UCSD-AML1 (cell line): ENCODE results near the gene IL12RB2.

Experiments used
- DNase-seq: peaks from one replicate; lab custom pipeline; 2025; ENCODE audit not compliant: unreplicated experiment; lab: John Stamatoyannopoulos, UW

Gene IL12RB2

GRCh38 chr1:67347688-67348472, 40.2 kb downstream of the IL12RB2 start:
- peak; percentile 19 for DNase-seq

DNA sequence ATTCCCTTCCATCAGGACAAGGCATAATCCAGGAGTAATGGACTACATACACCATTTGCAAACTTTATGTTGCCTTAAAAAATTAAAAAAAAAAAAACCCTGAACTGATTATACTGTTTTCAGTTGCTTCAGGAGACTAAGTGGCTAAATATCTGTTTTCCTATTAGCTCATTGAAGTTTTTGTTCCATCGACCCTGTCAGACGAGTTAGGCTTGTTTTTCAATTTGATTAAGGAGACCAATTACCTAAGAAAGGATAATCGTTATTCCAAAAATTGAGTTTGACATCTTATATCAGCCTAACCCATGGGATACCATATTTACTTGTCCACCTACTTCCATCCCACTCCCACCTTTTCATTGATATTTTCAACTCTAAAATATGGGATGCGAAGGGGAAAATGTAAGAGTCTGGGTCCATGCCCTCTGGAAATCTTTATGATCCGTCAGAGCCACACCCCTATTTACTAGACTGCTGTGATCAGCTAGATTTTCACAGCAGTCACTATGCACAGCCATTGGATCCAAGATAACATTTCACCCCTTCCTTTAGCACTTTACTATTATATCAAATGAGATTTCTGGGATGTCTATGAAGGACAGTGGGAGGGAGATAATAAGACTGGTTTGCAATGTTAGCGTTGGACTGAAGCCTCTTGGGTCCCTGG, 41.0 kb downstream of the IL12RB2 start:
- DNase-seq, result no peak

DNA sequence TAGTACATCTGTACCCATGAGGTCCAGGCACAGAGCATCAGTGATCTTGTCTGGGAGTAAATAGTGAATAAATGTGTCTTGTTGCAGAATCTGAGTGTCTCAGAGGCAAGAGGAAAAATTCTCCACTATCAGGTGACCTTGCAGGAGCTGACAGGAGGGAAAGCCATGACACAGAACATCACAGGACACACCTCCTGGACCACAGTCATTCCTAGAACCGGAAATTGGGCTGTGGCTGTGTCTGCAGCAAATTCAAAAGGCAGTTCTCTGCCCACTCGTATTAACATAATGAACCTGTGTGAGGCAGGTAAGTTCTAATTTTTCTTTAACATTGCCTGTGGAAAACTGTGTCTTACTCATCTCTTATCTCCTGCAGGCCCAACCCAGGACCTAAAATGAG, 43.1 kb downstream of the IL12RB2 start:
- no peak for DNase-seq

- DNase-seq, result no peak
These were observed 44.5 kb downstream of the IL12RB2 start for GRCh38 chr1:67352211-67352610.

DNA sequence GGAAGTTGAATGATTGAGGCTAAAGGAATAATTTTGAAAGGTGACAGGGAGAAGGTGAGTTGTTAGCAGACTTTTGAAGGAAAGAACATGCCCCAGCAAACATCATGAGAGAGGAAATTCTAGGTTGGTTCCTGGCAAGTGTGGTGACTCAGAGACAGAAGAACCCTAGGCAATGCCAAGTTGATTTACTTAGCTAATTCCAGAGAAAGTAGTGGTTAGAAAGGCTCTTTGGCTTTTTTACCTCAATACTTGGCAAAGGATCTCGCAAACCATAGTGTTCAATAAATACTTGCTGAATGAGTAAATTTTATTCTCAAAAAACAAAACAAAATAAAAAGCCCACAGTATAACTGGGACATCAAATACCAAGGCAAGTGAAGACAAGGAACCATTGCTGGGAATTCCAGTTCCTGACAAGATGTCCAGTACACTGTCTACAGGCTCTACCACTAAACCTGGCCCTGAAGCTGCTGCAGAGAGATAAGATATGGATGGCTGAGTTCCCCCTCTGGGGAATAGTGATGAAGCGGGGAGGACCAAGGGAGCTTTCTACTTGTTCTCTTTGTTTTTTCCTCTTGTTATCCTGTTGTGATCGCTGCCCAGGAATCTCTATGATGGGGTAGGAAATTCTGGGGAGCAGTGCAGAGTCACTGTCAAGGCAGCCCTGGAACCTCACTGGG, 48.2 kb downstream of the IL12RB2 start:
- DNase-seq, result no peak

DNA sequence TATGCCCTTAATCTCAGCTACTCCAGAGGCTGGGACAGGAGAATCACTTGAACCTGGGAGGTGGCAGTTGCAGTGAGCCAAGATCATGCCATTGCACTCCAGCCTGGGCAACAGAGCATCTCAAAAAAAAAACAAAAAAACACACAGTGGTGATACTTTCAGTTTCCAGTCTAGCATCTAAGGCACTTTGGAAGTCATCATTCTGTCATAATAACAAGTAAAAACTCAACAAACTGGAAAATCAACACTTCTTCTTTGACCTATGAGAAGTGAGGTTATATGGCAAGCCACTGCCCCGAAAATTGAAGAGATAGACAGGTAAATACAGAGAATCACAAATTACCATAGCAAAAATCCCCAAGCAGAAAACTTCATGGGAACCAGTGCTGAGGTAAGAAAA, 51.9 kb downstream of the IL12RB2 start:
- DNase-seq, result no peak

DNA sequence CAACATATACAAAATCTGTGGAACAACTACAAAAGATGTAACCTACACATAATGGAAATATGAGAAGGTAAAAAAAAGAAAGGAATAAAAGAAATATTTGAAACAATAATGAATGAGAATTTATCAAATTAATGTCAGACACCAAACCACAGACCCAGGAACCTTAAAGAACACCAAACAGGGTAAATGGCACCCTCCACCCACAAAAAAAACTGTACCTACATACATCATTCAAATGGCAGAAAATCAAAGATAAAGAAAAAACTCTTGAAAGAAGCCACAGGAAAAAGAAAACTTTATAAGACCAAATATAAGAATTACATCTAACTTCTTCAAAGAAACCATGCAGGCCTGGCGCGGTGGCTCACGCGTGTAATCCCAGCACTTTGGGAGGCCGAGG, 54.0 kb downstream of the IL12RB2 start:
- no peak for DNase-seq

- no peak for DNase-seq
These were observed 59.8 kb downstream of the IL12RB2 start for GRCh38 chr1:67367370-67368045.

DNA sequence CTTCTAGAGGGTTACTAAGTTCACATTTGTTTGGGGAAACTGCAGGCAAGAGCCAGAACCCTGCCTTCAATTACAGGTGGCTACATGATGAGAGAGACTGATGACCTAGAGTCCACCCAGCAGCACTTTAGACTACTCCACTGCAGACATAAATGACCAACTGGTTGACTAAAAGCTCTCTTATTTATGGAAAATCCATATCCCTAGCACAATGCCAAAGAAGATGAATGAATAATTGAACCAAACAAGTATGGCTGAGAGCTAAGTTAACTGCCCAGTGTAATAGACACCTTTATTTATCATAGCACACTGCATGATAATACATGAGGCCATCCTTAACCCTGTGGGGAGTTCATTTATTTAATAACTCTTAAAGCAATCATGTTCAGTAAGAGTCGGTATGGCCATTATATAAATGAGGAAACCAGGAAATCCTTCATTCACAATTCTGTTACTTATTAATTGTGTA, 60.4 kb downstream of the IL12RB2 start:
- no peak for DNase-seq

DNA sequence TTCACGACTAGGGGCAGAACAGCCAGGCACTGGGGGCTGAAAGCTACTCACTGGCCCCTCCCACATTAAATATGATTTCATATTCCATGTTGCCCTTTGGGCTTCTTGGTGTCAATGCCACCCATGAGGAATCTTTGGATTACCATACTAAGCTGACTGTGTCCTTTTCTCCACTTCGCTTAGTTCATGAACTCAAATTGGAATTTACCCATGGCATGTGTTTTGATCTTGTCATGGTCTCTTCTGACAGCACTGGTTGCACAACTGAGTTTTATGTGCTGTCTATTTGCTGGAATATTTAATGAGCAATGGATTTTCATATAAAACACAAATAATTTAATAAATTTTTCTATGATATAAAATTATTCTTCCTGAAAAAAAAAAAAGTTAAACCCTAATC, 63.4 kb downstream of the IL12RB2 start:
- no peak for DNase-seq

DNA sequence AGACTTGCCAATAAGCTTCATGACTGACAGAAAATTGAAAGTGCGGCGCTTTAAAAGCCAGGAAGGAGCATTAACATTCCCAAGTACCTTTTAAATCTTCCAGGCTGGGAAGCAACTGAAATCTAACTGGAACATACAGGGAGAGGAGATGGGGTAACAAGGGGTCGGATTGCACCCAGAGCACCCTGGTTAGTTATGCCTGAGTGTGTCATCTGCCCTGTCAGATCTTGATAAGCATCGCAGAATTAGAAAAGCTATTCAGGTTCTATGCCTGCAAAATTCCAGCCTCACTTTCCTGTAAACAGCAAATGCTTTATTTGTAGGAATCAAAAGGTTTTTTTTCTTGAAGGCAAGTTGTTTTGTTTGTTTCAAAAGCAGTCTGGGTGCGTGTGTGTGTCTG, 64.0 kb downstream of the IL12RB2 start:
- no peak for DNase-seq

DNA sequence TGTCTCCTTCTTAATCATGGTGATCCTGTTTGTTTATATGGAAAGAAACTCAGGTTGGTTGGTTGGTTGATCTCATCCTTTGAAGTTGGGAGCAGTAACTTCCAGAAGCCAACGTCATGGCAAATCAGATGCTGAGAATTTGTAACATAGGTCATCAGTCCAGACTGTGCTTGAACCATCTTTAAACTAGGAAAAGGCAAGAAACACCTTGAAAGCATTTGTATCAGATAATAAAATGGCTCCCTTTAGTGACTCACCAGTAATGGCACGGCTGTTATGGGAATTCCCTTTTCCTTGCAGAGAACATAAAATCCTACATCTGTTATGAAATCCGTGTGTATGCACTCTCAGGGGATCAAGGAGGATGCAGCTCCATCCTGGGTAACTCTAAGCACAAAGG, 64.5 kb downstream of the IL12RB2 start:
- DNase-seq, result no peak

DNA sequence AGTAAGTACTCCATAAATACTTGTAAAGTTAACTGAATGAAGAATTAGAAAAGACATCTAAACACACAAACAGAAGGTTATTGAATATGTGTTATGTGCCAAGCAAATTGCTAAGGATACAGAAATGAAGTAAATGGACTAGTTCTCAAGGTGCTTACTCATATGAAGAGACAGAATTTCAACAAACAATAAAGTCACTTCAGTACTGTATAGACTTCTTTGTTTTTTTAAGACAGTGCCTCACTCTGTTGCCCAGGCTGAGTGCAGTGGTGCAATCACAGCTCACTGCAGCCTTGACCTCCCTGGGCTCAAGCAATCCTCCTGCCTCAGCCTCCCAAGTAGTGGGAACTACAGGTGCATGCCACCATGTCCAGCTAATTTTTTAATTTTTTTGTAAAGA, 65.2 kb downstream of the IL12RB2 start:
- DNase-seq, result no peak

DNA sequence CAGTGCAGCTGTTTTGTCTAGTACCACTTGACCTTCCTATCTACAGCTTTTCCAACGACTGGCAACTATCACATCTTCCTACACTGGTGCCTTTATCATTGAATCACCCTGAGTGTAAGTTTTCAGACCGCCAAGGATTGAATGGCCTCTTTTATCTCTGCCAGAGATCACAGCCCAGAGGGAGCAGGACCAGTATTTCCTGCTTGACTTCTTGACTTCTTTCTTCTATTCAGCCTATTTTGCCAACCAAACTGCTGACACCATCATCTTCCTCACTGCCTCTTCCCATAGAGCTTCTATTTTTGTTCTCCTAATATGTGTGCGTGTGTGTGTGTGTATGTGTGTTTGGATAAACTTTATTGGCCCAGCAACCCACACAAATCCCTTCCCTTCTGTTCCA, 68.7 kb downstream of the IL12RB2 start:
- DNase-seq, result no peak

DNA sequence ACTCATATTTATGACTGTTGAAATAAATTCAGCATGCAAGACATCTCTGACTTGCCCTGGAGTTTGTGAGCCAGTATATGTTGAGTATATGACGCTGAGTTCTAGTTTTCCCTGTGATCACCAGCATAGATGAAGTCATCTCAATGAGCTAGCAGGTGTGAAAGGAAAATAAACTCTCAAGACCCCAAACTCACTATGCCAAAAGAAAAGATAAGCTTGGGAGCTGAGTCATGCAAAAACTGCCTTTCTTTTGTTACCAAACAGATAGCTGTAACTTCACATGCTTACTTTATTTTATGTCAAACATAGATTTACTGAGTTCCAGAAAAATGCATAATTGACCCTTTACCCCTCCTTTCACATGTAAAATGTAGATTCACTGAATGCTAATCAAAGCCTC, 69.6 kb downstream of the IL12RB2 start:
- DNase-seq, result no peak

DNA sequence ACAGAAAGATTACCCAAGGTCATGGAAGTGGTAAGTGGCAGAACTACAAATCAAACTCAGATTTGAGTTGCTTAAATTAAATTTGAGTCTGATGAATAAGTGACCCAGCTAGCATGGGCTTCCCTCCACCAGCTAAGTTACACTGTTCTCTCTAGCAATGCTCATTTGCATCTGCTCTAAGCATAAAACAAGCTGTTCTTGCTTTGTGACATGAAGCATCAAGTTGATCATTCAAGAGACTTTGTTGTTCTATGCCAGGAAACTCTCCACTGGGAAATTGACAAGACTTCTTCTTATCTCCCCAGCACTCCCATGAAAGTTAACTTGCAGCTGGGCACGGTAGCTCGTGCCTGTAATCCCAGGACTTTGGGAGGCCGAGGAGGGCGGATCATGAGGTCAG, 73.5 kb downstream of the IL12RB2 start:
- no peak for DNase-seq

- no peak for DNase-seq
These were observed 74.6 kb downstream of the IL12RB2 start for GRCh38 chr1:67382292-67382691.

DNA sequence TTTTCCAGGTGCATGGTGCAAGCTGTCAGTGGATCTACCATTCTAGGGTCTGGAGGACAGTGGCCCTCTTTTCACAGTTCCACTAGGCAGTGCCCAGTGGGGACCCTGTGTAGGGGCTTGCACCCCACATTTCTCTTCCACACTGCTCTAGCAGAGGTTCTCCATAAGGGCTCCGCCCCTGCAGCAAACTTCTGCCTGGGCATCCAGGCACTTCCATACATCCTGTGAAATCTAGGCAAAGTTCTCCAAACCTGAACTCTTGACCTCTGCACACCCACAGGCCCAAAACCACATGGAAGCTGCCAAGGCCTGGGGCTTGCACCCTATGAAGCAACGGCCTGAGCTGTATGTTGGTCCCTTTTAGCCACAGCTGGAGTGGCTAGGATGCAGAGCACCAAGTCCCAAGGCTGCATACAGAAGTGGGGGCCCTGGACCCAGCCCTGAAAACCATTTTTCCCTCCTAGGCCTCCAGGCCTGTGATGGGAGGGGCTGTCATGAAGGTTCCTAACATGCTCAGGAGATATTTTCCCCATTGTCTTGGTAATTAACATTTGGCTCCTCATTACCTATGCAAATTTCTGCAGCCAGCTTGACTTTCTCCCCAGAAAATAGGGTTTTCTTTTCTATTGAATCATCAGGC, 76.4 kb downstream of the IL12RB2 start:
- DNase-seq, result no peak

DNA sequence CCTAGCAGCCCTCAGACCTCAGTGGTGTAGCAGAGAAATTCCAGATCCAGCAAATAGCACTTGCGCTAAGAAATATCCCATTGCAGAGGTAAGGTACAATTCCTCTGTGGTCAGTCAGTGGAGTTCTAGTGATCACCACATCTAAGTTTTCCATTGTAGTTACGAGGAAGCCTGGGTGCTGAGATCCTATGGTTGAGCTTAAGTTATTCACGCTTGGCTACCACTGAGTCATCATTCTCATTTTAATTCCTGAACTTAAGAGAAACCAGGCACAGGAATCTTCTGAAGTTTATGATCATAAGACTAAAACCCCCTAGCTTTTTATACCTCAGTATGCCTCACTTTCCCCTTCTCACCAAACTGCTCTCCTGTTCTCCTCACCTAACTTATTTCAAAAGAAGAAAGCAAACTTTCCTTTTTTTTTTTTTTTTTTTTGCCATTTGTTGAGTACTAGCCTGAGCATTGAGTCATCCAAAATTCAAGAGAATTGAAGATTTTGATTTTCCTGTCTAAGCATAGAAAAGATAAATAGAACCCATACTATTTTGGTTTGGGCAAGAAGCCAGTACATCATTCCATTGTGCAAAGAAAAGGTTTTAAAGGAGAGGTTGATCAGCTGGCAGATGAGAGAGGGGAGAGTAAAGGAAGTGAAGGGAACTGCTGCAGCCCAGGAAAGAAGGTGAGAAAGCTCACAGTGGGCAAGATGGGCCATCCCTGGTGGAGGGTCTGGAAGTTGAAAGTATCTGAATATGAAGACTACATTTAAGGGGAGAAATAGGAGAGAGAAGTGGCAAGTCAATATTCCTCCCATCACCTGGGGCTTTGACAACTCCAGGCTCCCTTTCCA, 82.6 kb downstream of the IL12RB2 start:
- DNase-seq, result no peak

- DNase-seq, result no peak
These were observed 85.6 kb downstream of the IL12RB2 start for GRCh38 chr1:67393240-67393639.
